Uterus (tissue), 4 donors: ENCODE measurements around the gene LMX1B. TPM values are rescaled to one million over a fixed set of nuclear protein-coding genes. Genes with fewer than 3 reads are reported as not detected.

Experiments used
- DNase-seq, 2 donors: peaks; one replicate each; pipeline ENCODE4 v3.0.0-alpha.2; 2019 to 2020
- H3K27ac ChIP-seq, 2 donors: fragments of 200-600 bp; sonication (generic); 1 replicate in 1 of 2; 2 replicates in 1 of 2; pipeline ENCODE4 v1.5.1; 2016 to 2018
- H3K27me3 ChIP-seq, 2 donors: fragments of 200-600 bp; sonication (generic); one replicate each; pipeline ENCODE4 v1.5.1; 2018 to 2019; ENCODE audit warnings: control low read depth in 1 of 2
- H3K36me3 ChIP-seq, 2 donors: fragments of 200-600 bp; sonication (generic); one replicate each; pipeline ENCODE4 v1.5.1; 2019; ENCODE audit warnings: control low read depth in 1 of 2
- H3K4me1 ChIP-seq, 2 donors: fragments of 200-600 bp; sonication (generic); one replicate each; pipeline ENCODE4 v1.5.1; 2018 to 2019; ENCODE audit warnings: control low read depth in 1 of 2
- H3K4me3 ChIP-seq, 2 donors: fragments of 200-600 bp; sonication (generic); 1 replicate in 1 of 2; 2 replicates in 1 of 2; pipeline ENCODE4 v1.5.1; 2018 to 2019; ENCODE audit warnings: mild to moderate bottlenecking in 1 of 2
- H3K9me3 ChIP-seq, 2 donors: fragments of 200-600 bp; sonication (generic); one replicate each; pipeline ENCODE4 v1.5.1; 2019; ENCODE audit warnings: control low read depth in 1 of 2
- CTCF ChIP-seq, 4 experiments: fragments of 200-600 bp in 2 of 4; fragments of 450-650 bp in 2 of 4; sonication (generic) in 2 of 4; IDR thresholded peaks; one replicate each; pipeline ENCODE4 v1.5.1; 2016 to 2019; ENCODE audit warnings: antibody characterized with exemption in 4 of 4, mild to moderate bottlenecking in 2 of 4, moderate library complexity in 1 of 4
- POLR2A ChIP-seq, 2 donors: fragments of 450-650 bp; IDR thresholded peaks; one replicate each; pipeline ENCODE4 v1.6.1; 2016; ENCODE audit warnings: antibody characterized with exemption in 2 of 2, mild to moderate bottlenecking in 1 of 2, moderate library complexity in 1 of 2
- intact Hi-C: fragments of 100-400 bp; cut with DNase I; formaldehyde crosslinking; loops from one replicate; pipeline ENCODE4 v1.15.1; 2023; ENCODE audit warnings: low total_unique reads
- total RNA-seq, 4 donors: library from RNA; depleted of rRNA in 3 of 4; stranded (reverse); fragments of >200 nt in 3 of 4; gene quantifications; one replicate each; pipeline versions ENCODE4 v1.1.0 to v1.2.4, GENCODE V29; 2014 to 2023
- donor health status: DM: yes; HTN: yes; CAD: no.

The LMX1B gene
- total RNA-seq, 4 donors from 2014 or later = not detected

DNA sequence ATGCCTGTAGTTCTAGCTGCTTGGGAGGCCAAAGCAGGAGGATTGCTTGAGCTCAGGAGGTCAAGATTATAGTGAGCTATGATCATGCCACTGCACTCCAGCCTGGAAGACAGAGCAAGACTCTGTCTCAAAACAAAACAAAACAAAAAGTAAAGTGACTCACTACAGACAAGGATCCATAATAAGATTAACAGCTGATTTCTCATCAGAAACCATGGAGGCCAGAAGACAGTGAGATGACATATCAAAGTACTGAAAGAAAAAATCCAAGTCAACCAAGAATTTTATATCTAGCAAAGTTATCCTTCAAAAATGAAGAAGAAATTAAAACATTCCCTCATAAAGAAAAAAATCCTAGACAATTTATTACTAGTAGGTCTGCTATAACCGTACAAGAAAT is 121.8 kb downstream of the LMX1B start:
- Histone ChIP-seq H3K4me1 (no peaks in the 10 kb centered on the region), H3K36me3 (no peaks in the 10 kb centered on the region), H3K27ac (no peak overlapping the region), H3K9me3 (peaks cover 0 to 11% of the 10 kb centered on the region in 2 donors), H3K27me3 (peaks cover 0 to 5% of the 10 kb centered on the region in 2 donors), H3K4me3 (no peak overlapping the region)
- intact Hi-C loops = no loop called here
- no peak for DNase-seq
- TF ChIP-seq CTCF (IDR thresholded peaks at IDR 0.05) (no peak), POLR2A (IDR thresholded peaks at IDR 0.05) (no peak)

- no peak for DNase-seq
- no peak overlapping the region for H3K27ac ChIP-seq
- H3K27me3 ChIP-seq = no peaks in the 10 kb centered on the region
- TF ChIP-seq CTCF (IDR thresholded peaks at IDR 0.05) (no peak), POLR2A (IDR thresholded peaks at IDR 0.05) (no peak)
- no peaks in the 10 kb centered on the region for H3K4me1 ChIP-seq
- no peak overlapping the region for H3K4me3 ChIP-seq
- no peaks in the 10 kb centered on the region for H3K36me3 ChIP-seq
- H3K9me3 ChIP-seq = peaks cover 0 to 11% of the 10 kb centered on the region in 2 donors
- intact Hi-C loops = no loop called here
Measured at GRCh38 chr9:126738553-126738952, 124.8 kb downstream of the LMX1B start.

GRCh38 chr9:126743041-126743440 is 129.3 kb downstream of the LMX1B start:
- Histone ChIP-seq H3K27ac (no peak overlapping the region), H3K36me3 (no peaks in the 10 kb centered on the region), H3K27me3 (no peaks in the 10 kb centered on the region), H3K9me3 (no peaks in the 10 kb centered on the region), H3K4me3 (no peak overlapping the region), H3K4me1 (no peaks in the 10 kb centered on the region)
- intact Hi-C loops = no loop called here
- no peak for TF ChIP-seq CTCF (IDR thresholded peaks at IDR 0.05)
- TF ChIP-seq POLR2A (IDR thresholded peaks at IDR 0.05) = no peak
- no peak for DNase-seq

GRCh38 chr9:126745574-126746411 is 132.1 kb downstream of the LMX1B start:
- TF ChIP-seq POLR2A (IDR thresholded peaks at IDR 0.05) = no peak
- TF ChIP-seq CTCF (IDR thresholded peaks at IDR 0.05) = no peak
- Histone ChIP-seq H3K27me3 (peaks cover 0 to 10% of the 10 kb centered on the region in 2 donors), H3K4me1 (no peaks in the 10 kb centered on the region), H3K27ac (no peak overlapping the region), H3K36me3 (no peaks in the 10 kb centered on the region), H3K9me3 (no peaks in the 10 kb centered on the region), H3K4me3 (no peak overlapping the region)
- DNase-seq = no peak
- intact Hi-C loops = no loop called here

Other genes starting within 250 kb of the LMX1B start
- 10 to 100 TPM in 2 of 4 donors, 1 to 10 TPM in 2; 3.5 to 22.2 (median 11.0) TPM for gene ZBTB43, start 191.1 kb downstream of the LMX1B start, total RNA-seq
- 10 to 100 TPM in 3 of 4 donors, 1 to 10 TPM in 1; 1.8 to 30.3 (median 13.5) TPM for gene ZBTB34, start 246.7 kb downstream of the LMX1B start, total RNA-seq